Ovary (tissue), 9 donors: ENCODE data around the gene CACHD1. TPM values are rescaled to one million over a fixed set of nuclear protein-coding genes. Genes with fewer than 3 reads are reported as not detected.
A peak's percentile ranks its signal among the peaks of the same experiment; 100 is the strongest.

Experiments used
- DNase-seq, 5 donors: peaks; one replicate each; pipeline ENCODE4 v3.0.0-alpha.2; 2019 to 2020
- H3K27ac ChIP-seq, 2 donors: fragments of 200-600 bp; one replicate each; pipeline versions ENCODE4 v1.5.1 to v1.8.0; 2019 to 2022
- H3K27me3 ChIP-seq: fragments of 200-600 bp; one replicate; pipeline ENCODE4 v1.8.0; 2022
- H3K36me3 ChIP-seq: fragments of 200-600 bp; sonication (generic); one replicate; pipeline ENCODE4 v1.5.1; 2019
- H3K4me1 ChIP-seq: one replicate; pipeline ENCODE4 v1.8.1; 2013; ENCODE audit warnings: mild to moderate bottlenecking, moderate library complexity; ENCODE audit not compliant: insufficient read depth
- H3K4me3 ChIP-seq: fragments of 200-600 bp; sonication (generic); one replicate; pipeline ENCODE4 v1.5.1; 2017
- H3K9me3 ChIP-seq, 2 donors: fragments of 200-600 bp in 1 of 2; sonication (generic) in 1 of 2; one replicate each; pipeline versions ENCODE4 v1.5.1 to v1.8.1; 2013 to 2019; ENCODE audit warnings: mild to moderate bottlenecking in 1 of 2, moderate library complexity in 1 of 2
- CTCF ChIP-seq, 3 donors: fragments of 450-650 bp in 2 of 3; fragments of 200-600 bp in 1 of 3; IDR thresholded peaks; one replicate each; pipeline versions ENCODE4 v1.5.1 to v1.8.0; 2016 to 2022; ENCODE audit warnings: antibody characterized with exemption in 3 of 3, mild to moderate bottlenecking in 1 of 3
- EP300 ChIP-seq: sonication (generic); formaldehyde crosslinking; IDR thresholded peaks from one replicate; pipeline ENCODE4 v1.6.1; 2017; ENCODE audit warnings: antibody characterized with exemption
- POLR2A ChIP-seq: fragments of 450-650 bp; IDR thresholded peaks from one replicate; pipeline ENCODE4 v1.6.1; 2017; ENCODE audit warnings: antibody characterized with exemption, mild to moderate bottlenecking, moderate library complexity
- WGBS, 3 donors: extraction: QIAGEN DNeasy Blood & Tissue Kit in 1 of 3; methylation state at CpG; one replicate each; pipeline versions ENCODE4 v1.1.5 to v1.1.7; 2013 to 2017; 5-methylcytosine and 5-hydroxymethylcytosine counted together
- intact Hi-C, 4 donors: fragments of 100-400 bp; cut with DNase I; formaldehyde crosslinking; loops; one replicate each; pipeline versions ENCODE4 v1.11.0 to v1.15.1; 2022 to 2023
- polyA plus RNA-seq, 2 donors: library from polyadenylated mRNA; stranded (reverse); fragments of 200-250 nt in 1 of 2; fragments of 350-450 nt in 1 of 2; fragmentation: Illumina TruSeq in 1 of 2; extraction: RNeasy Lipid Tissue Mini Kit (QIAGEN cat#74804) in 1 of 2; gene quantifications; one replicate each; pipeline ENCODE4 v1.2.3, GENCODE V29; 2013 to 2014
- total RNA-seq, 7 donors: library from RNA; depleted of rRNA in 2 of 7; stranded (reverse); fragments of >200 nt in 2 of 7; fragmentation: NEBNext Ultra II Directional in 3 of 7; extraction: Animal tissue kit (Norgen Biotek cat#: 25700) in 3 of 7; gene quantifications; one replicate each; pipeline versions ENCODE4 v1.1.0 to v1.2.4, GENCODE V29; 2016 to 2023
- donor health status: DM: no; HTN: no; CAD: no; lungs with moderate emphysema.
- donor health status: DM: no; HTN: no; CAD: no.
- donor health status: Bipolar disorder and iron deficiency.
- donor health status: DM: yes; HTN: yes; CAD: no.
- donor health status: DM: no; HTN: no; CAD: no.
- donor health status: DM: yes; HTN: yes; CAD: no.

The CACHD1 gene
- total and polyA plus RNA-seq, 9 donors: 17.0 to 33.1 (median 23.2) TPM

- intact Hi-C loops: no loop called here
Observed at GRCh38 chr1:64594446-64594845, 124.5 kb downstream of the CACHD1 start.

DNA sequence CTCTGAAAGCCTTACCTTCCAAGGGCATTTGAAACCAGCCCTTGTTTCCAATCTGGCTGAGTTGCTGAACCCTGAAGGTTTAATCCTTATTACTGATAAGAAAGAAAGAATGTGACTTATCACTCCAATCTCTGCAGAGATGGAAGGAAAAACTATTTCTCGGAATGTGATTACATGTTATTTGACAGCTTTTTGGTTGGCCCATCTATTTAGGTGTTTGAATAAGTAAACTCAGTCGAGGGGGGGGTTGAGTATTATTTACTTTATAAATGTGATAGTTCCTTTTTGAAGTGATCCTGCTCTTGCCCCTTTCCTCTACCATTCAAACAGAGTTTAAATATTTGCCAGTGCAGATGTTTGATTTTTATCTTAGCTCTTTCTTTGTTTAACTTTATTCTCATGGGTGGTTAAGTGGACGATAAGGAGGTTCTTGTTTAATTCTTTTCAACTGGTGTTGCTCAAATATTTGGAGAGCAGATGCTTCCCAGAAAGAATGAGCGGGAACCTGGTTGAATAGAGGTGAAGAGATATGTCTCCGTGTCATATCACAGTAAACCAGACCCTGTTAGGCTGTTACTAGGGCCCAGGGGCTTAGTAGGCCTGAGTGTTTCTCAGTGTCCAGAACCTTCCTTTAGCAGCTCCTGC lies 126.1 kb downstream of the CACHD1 start:
- Histone ChIP-seq H3K27me3 (no peaks in the 10 kb centered on the region), H3K4me3 (no peak overlapping the region), H3K4me1 (peaks cover 2% of the 10 kb centered on the region), H3K36me3 (no peaks in the 10 kb centered on the region), H3K27ac (no peak overlapping the region), H3K9me3 (no peaks in the 10 kb centered on the region)
- 63 to 79% (median 65%) methylated on average over 5 of the region's 5 CpGs for WGBS, 3 donors
- no peak for DNase-seq
- intact Hi-C loops: no loop called here
- no peak for TF ChIP-seq CTCF (IDR thresholded peaks at IDR 0.05)
- no peak for TF ChIP-seq POLR2A
- no peak for TF ChIP-seq EP300

More at GRCh38 chr1:64594446-64594845, 124.5 kb downstream of the CACHD1 start:
- Histone ChIP-seq H3K27ac (peak overlapping the region in 1 of 2 donors; percentile 29), H3K4me3 (no peak overlapping the region), H3K9me3 (no peaks in the 10 kb centered on the region), H3K36me3 (no peaks in the 10 kb centered on the region), H3K4me1 (peaks cover 2% of the 10 kb centered on the region), H3K27me3 (no peaks in the 10 kb centered on the region)
- TF ChIP-seq CTCF (IDR thresholded peaks at IDR 0.05): no peak
- TF ChIP-seq EP300: no peak
- TF ChIP-seq POLR2A: no peak
- 29 to 35% (median 29%) methylated on average over 4 of the region's 4 CpGs for WGBS, 3 donors
- DNase-seq: no peak

DNA sequence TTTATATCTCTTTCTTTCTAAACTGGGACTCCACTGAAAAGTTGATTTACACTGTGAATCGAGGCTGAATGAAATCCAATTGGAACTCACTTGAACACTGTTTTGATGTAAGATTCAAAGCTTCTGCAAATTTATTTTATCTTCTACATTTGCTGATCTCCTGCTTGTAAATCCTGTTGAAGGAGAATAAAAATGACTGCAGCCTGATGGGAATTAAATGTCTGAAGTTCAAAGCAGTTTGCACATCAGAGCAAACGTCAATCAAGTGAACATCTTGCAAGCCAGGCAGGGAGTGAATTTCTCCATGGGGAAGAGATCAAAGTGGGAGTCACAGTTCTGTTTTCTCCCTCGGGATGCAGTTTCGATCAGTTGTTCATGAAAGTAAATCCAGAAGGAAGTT lies 127.2 kb downstream of the CACHD1 start:
- Histone ChIP-seq H3K27ac (peak overlapping the region in 1 of 2 donors; percentile 27), H3K4me3 (no peak overlapping the region), H3K36me3 (no peaks in the 10 kb centered on the region), H3K4me1 (peaks cover 2% of the 10 kb centered on the region), H3K9me3 (no peaks in the 10 kb centered on the region), H3K27me3 (no peaks in the 10 kb centered on the region)
- 23 to 34% (median 27%) methylated on average over 4 of the region's 4 CpGs for WGBS, 3 donors
- TF ChIP-seq POLR2A (no peak), CTCF (IDR thresholded peaks at IDR 0.05) (no peak), EP300 (no peak)
- intact Hi-C loops: no loop called here
- no peak for DNase-seq

- H3K4me1 ChIP-seq: peaks cover 2% of the 10 kb centered on the region
- H3K27me3 ChIP-seq: no peaks in the 10 kb centered on the region
- intact Hi-C loops: no loop called here
- H3K36me3 ChIP-seq: no peaks in the 10 kb centered on the region
- TF ChIP-seq EP300 (no peak), POLR2A (no peak), CTCF (IDR thresholded peaks at IDR 0.05) (no peak)
- H3K27ac ChIP-seq: no peak overlapping the region
- H3K9me3 ChIP-seq: no peaks in the 10 kb centered on the region
- 40 to 56% (median 47%) methylated on average over 8 of the region's 8 CpGs for WGBS, 3 donors
- H3K4me3 ChIP-seq: no peak overlapping the region
- no peak for DNase-seq
Observed at GRCh38 chr1:64598100-64598571, 128.2 kb downstream of the CACHD1 start.
